SU-DHL-6 (cell line): ENCODE data around the gene KSR2.

ENCODE experiments used
- H2AFZ ChIP-seq: fragments of 200-600 bp; sonication (generic); 2 replicates; pipeline ENCODE4 v1.6.1; 2014; ENCODE audit warnings: low read depth, mild to moderate bottlenecking, moderate library complexity, mixed read lengths, antibody characterized with exemption, low read length; ENCODE audit not compliant: severe bottlenecking
- H3F3A ChIP-seq: fragments of 200-600 bp; shearing (Covaris generic); 2 replicates; pipeline ENCODE4 v1.6.0; 2016; ENCODE audit warnings: antibody characterized with exemption, mild to moderate bottlenecking; ENCODE audit not compliant: insufficient read depth
- H3K27ac ChIP-seq: fragments of 200-600 bp; sonication (generic); 2 replicates; pipeline ENCODE4 v1.5.1; 2016; ENCODE audit warnings: low read depth, mild to moderate bottlenecking, low read length, moderate library complexity, mixed read lengths
- H3K27me3 ChIP-seq: fragments of 200-600 bp; sonication (generic), shearing (Covaris generic); 2 replicates; pipeline ENCODE4 v1.6.0; 2014; ENCODE audit warnings: mild to moderate bottlenecking, low read length
- H3K36me3 ChIP-seq: fragments of 200-600 bp; sonication (generic); 2 replicates; pipeline ENCODE4 v1.6.1; 2014; ENCODE audit warnings: mild to moderate bottlenecking, low read length, mixed read lengths
- H3K4me2 ChIP-seq: fragments of 300-600, 200-600 bp; shearing (Covaris generic), sonication (generic); 2 replicates; pipeline ENCODE4 v1.6.0; 2014; ENCODE audit warnings: low read length, low read depth, mild to moderate bottlenecking; ENCODE audit not compliant: poor library complexity, severe bottlenecking
- H3K4me3 ChIP-seq: fragments of 200-600 bp; sonication (generic); 2 replicates; pipeline ENCODE4 v1.5.1; 2014; ENCODE audit warnings: antibody characterized with exemption, low read length, mild to moderate bottlenecking, mixed read lengths; ENCODE audit not compliant: insufficient read depth, poor library complexity, severe bottlenecking
- H3K79me2 ChIP-seq: fragments of 200-600 bp; sonication (generic); 2 replicates; pipeline ENCODE4 v1.6.1; 2014; ENCODE audit warnings: mild to moderate bottlenecking, low read length, moderate library complexity; ENCODE audit not compliant: insufficient read depth
- H3K9ac ChIP-seq: fragments of 200-600 bp; sonication (generic); 2 replicates; pipeline ENCODE4 v1.7.0; 2014; ENCODE audit warnings: mild to moderate bottlenecking, low read length
- H3K9me2 ChIP-seq: fragments of 200-600 bp; sonication (generic); replicated peaks from 2 replicates; pipeline ENCODE4 v1.6.1; 2014; ENCODE audit warnings: low read length; ENCODE audit not compliant: insufficient read depth
- H3K9me3 ChIP-seq: fragments of 200-600 bp; sonication (generic); 2 replicates; pipeline ENCODE4 v1.6.1; 2014; ENCODE audit warnings: low read length, mixed read lengths; ENCODE audit not compliant: insufficient read depth
- H4K20me1 ChIP-seq: fragments of 200-600 bp; sonication (generic); 2 replicates; pipeline ENCODE4 v1.6.1; 2014; ENCODE audit warnings: low read depth, mild to moderate bottlenecking, antibody characterized with exemption, low read length, moderate library complexity, mixed read lengths
- EZH2phosphoT487 ChIP-seq: fragments of 200-600 bp; sonication (generic), shearing (Covaris generic); conservative IDR thresholded peaks from 2 replicates; pipeline ENCODE4 v1.6.1; 2018; ENCODE audit warnings: mild to moderate bottlenecking, antibody characterized with exemption, low read length, moderate library complexity, mixed read lengths
- TF ChIP-seq, protein P1 (sequence below): fragments of 200-600 bp; sonication (generic); IDR thresholded peaks from one replicate; pipeline ENCODE4 v1.5.1; 2017; ENCODE audit warnings: antibody characterized with exemption, mild to moderate bottlenecking, low read length, moderate library complexity; ENCODE audit not compliant: insufficient read depth, poor library complexity, severe bottlenecking

The KSR2 gene

GRCh38 chr12:117453961-117454360 is 514.8 kb downstream of the KSR2 start:
- H3K9me3 ChIP-seq = no peaks in the 10 kb centered on the region
- no peaks in the 10 kb centered on the region for H3K79me2 ChIP-seq
- no peak overlapping the region for H2AFZ ChIP-seq
- H3K27ac ChIP-seq = no peak overlapping the region
- H3K4me3 ChIP-seq = no peak overlapping the region
- H3K9ac ChIP-seq = no peak overlapping the region
- TF ChIP-seq, protein P1, sequence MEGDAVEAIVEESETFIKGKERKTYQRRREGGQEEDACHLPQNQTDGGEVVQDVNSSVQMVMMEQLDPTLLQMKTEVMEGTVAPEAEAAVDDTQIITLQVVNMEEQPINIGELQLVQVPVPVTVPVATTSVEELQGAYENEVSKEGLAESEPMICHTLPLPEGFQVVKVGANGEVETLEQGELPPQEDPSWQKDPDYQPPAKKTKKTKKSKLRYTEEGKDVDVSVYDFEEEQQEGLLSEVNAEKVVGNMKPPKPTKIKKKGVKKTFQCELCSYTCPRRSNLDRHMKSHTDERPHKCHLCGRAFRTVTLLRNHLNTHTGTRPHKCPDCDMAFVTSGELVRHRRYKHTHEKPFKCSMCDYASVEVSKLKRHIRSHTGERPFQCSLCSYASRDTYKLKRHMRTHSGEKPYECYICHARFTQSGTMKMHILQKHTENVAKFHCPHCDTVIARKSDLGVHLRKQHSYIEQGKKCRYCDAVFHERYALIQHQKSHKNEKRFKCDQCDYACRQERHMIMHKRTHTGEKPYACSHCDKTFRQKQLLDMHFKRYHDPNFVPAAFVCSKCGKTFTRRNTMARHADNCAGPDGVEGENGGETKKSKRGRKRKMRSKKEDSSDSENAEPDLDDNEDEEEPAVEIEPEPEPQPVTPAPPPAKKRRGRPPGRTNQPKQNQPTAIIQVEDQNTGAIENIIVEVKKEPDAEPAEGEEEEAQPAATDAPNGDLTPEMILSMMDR = no peak
- TF ChIP-seq EZH2phosphoT487 = no peak
- no peaks in the 10 kb centered on the region for H4K20me1 ChIP-seq
- H3F3A ChIP-seq = no peaks in the 10 kb centered on the region
- no peak overlapping the region for H3K4me2 ChIP-seq
- H3K27me3 ChIP-seq = no peaks in the 10 kb centered on the region
- no peaks in the 10 kb centered on the region for H3K36me3 ChIP-seq
- H3K9me2 ChIP-seq = no peaks in the 10 kb centered on the region

- no peaks in the 10 kb centered on the region for H3K36me3 ChIP-seq
- H3K27ac ChIP-seq = no peak overlapping the region
- no peaks in the 10 kb centered on the region for H3K9me2 ChIP-seq
- H3K9me3 ChIP-seq = no peaks in the 10 kb centered on the region
- no peaks in the 10 kb centered on the region for H3K79me2 ChIP-seq
- no peak overlapping the region for H3K9ac ChIP-seq
- H2AFZ ChIP-seq = no peak overlapping the region
- H3F3A ChIP-seq = no peaks in the 10 kb centered on the region
- TF ChIP-seq, protein P1 = no peak
- no peak for TF ChIP-seq EZH2phosphoT487
- no peak overlapping the region for H3K4me3 ChIP-seq
- H3K27me3 ChIP-seq = no peaks in the 10 kb centered on the region; the same call in 1 of the 2 replicates
- no peak overlapping the region for H3K4me2 ChIP-seq
- H4K20me1 ChIP-seq = no peaks in the 10 kb centered on the region
Measured at GRCh38 chr12:117452112-117452511, 516.7 kb downstream of the KSR2 start.

DNA sequence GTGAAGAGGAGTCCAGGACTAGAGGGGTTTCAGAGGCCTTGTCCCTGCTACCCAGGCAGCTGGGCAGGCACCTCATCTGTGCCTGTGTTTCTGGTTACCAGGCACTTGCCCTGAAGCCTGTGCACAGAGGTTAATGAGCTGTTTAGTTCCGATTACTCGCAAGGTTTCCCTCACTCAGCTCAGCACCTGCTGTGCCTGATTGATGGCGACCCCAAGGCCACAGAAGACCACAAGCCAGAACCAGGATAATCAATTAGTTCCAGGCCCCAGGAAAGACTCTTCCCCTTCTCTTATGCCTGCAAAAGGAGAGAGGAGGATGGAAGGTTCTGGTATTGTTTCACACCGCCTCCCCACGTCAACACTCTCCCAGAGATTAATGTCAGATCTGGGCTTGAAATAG is 518.6 kb downstream of the KSR2 start:
- no peaks in the 10 kb centered on the region for H3K79me2 ChIP-seq
- no peaks in the 10 kb centered on the region for H3K9me2 ChIP-seq
- H2AFZ ChIP-seq = no peak overlapping the region
- no peaks in the 10 kb centered on the region for H3K36me3 ChIP-seq
- H4K20me1 ChIP-seq = no peaks in the 10 kb centered on the region
- no peaks in the 10 kb centered on the region; the same call in 1 of the 2 replicates for H3K27me3 ChIP-seq
- no peak overlapping the region for H3K4me2 ChIP-seq
- H3K9ac ChIP-seq = no peak overlapping the region
- no peak overlapping the region for H3K4me3 ChIP-seq
- H3K27ac ChIP-seq = no peak overlapping the region
- H3F3A ChIP-seq = no peaks in the 10 kb centered on the region
- no peaks in the 10 kb centered on the region for H3K9me3 ChIP-seq
- TF ChIP-seq, protein P1 = no peak
- TF ChIP-seq EZH2phosphoT487 = no peak
